ENCODE measurements around the gene IKZF2. TPM values are rescaled to one million over a fixed set of nuclear protein-coding genes. Genes with fewer than 3 reads are reported as not detected.

The IKZF2 gene
- total RNA-seq, 1 donor from 2014 or later: 4.0 TPM

GRCh38 chr2:213001297-213001910 lies 150.0 kb downstream of the IKZF2 start:
- DNase-seq (ENCODE audit: low spot score): no peak
- no peaks in the 10 kb centered on the region for H3K27me3 Mint-ChIP-seq (ENCODE audit: unreplicated experiment)
- no peaks in the 10 kb centered on the region for H3K36me3 Mint-ChIP-seq (ENCODE audit: low read depth, unreplicated experiment)
- no peak overlapping the region for H3K4me3 Mint-ChIP-seq (ENCODE audit: unreplicated experiment)
- no peak overlapping the region for H3K27ac Mint-ChIP-seq (ENCODE audit: unreplicated experiment)
- H3K4me1 Mint-ChIP-seq (ENCODE audit: unreplicated experiment): no peaks in the 10 kb centered on the region
- no peaks in the 10 kb centered on the region for H3K9me3 Mint-ChIP-seq (ENCODE audit: unreplicated experiment)
- no peak for TF ChIP-seq CTCF (IDR thresholded peaks at IDR 0.05; ENCODE audit: unreplicated experiment)

- Mint-ChIP-seq H3K9me3 (ENCODE audit: unreplicated experiment) (no peaks in the 10 kb centered on the region), H3K4me1 (ENCODE audit: unreplicated experiment) (no peaks in the 10 kb centered on the region), H3K4me3 (ENCODE audit: unreplicated experiment) (no peak overlapping the region), H3K36me3 (ENCODE audit: low read depth, unreplicated experiment) (no peaks in the 10 kb centered on the region), H3K27me3 (ENCODE audit: unreplicated experiment) (no peaks in the 10 kb centered on the region), H3K27ac (ENCODE audit: unreplicated experiment) (no peak overlapping the region)
- TF ChIP-seq CTCF (IDR thresholded peaks at IDR 0.05; ENCODE audit: unreplicated experiment): no peak
- DNase-seq (ENCODE audit: low spot score): no peak
These were observed 152.6 kb downstream of the IKZF2 start for GRCh38 chr2:212998626-212999359.

GRCh38 chr2:212997526-212998020 lies 153.8 kb downstream of the IKZF2 start:
- Mint-ChIP-seq H3K9me3 (ENCODE audit: unreplicated experiment) (no peaks in the 10 kb centered on the region), H3K27ac (ENCODE audit: unreplicated experiment) (no peak overlapping the region), H3K4me3 (ENCODE audit: unreplicated experiment) (no peak overlapping the region), H3K4me1 (ENCODE audit: unreplicated experiment) (no peaks in the 10 kb centered on the region), H3K36me3 (ENCODE audit: low read depth, unreplicated experiment) (no peaks in the 10 kb centered on the region), H3K27me3 (ENCODE audit: unreplicated experiment) (no peaks in the 10 kb centered on the region)
- TF ChIP-seq CTCF (IDR thresholded peaks at IDR 0.05; ENCODE audit: unreplicated experiment): no peak
- DNase-seq (ENCODE audit: low spot score): no peak

- DNase-seq (ENCODE audit: low spot score): no peak
- Mint-ChIP-seq H3K27me3 (ENCODE audit: unreplicated experiment) (no peaks in the 10 kb centered on the region), H3K36me3 (ENCODE audit: low read depth, unreplicated experiment) (no peaks in the 10 kb centered on the region), H3K4me3 (ENCODE audit: unreplicated experiment) (no peak overlapping the region), H3K4me1 (ENCODE audit: unreplicated experiment) (no peaks in the 10 kb centered on the region), H3K9me3 (ENCODE audit: unreplicated experiment) (no peaks in the 10 kb centered on the region), H3K27ac (ENCODE audit: unreplicated experiment) (no peak overlapping the region)
- no peak for TF ChIP-seq CTCF (IDR thresholded peaks at IDR 0.05; ENCODE audit: unreplicated experiment)
These were observed 155.5 kb downstream of the IKZF2 start for GRCh38 chr2:212995920-212996319.

- Mint-ChIP-seq H3K36me3 (ENCODE audit: low read depth, unreplicated experiment) (no peaks in the 10 kb centered on the region), H3K4me1 (ENCODE audit: unreplicated experiment) (no peaks in the 10 kb centered on the region), H3K27ac (ENCODE audit: unreplicated experiment) (no peak overlapping the region), H3K27me3 (ENCODE audit: unreplicated experiment) (no peaks in the 10 kb centered on the region), H3K4me3 (ENCODE audit: unreplicated experiment) (no peak overlapping the region), H3K9me3 (ENCODE audit: unreplicated experiment) (no peaks in the 10 kb centered on the region)
- TF ChIP-seq CTCF (IDR thresholded peaks at IDR 0.05; ENCODE audit: unreplicated experiment): no peak
- no peak for DNase-seq (ENCODE audit: low spot score)
These were observed 156.4 kb downstream of the IKZF2 start for GRCh38 chr2:212994976-212995375.
